Myocyte (in vitro differentiated cells): ENCODE measurements around the gene AZU1. TPM values are rescaled to one million over a fixed set of nuclear protein-coding genes. Genes with fewer than 3 reads are reported as not detected.
A peak's percentile ranks its signal among the peaks of the same experiment; 100 is the strongest.
"Not testable (repeated sequence)": the region's sequence is repeated elsewhere in the genome, so short reads cannot be mapped to it uniquely, and the experiment has no call there.

ENCODE experiments used
- DNase-seq: peaks from one replicate; pipeline ENCODE4 v3.0.0-alpha.2; 2012; ENCODE audit warnings: low read depth
- microRNA counts: library from miRNA; unstranded; fragments of <30 nt; microRNA quantifications from one replicate; lab custom pipeline; 2016
- microRNA-seq: library from miRNA; unstranded; fragments of <30 nt; microRNA quantifications from one replicate; pipeline ENCODE4, GENCODE V29; 2016
- total RNA-seq: library from RNA; depleted of rRNA; stranded (reverse); fragments of >200 nt; gene quantifications from 2 replicates; pipeline ENCODE4 v1.2.3, GENCODE V29; 2014

Gene AZU1
- total RNA-seq, 1 donor from 2014 or later = not detected

DNA sequence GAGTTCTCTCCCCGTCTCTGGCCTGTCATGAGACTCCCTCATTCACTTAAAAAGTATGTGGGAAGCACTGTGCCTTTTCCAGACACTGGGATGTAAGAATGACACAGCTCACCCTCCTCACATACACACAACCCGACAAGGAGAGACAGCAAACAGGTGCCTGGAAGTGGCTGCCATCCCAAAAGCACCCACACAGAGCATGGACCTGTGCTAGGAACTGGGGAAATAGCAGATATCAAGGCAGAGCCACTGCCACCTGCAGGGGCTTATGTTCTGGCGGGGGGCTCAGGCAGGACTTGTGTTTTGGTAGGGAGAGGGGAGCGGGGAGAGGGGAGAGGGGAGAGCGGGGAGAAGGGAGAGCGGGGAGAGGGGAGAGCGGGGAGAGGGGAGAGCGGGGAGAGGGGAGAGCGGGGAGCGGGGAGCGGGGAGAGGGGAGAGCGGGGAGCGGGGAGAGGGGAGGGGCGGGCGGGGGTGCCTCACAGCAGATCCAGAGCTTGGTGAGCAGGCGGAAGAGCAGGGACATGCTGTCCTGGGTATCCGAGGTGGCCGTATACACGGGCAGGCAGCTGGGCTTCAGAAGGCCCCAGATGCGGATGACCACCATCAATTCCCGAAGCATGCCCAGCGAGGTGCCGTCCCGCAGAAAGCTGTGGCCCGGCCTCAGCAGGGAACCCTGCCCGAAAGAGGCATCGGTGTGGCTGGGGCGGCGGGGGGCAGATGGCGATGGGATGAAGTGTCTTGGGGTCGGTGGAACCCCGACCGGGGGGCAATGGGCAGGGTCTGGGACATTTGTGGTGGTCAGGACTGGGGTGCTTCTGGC, 44.0 kb downstream of the AZU1 start:
- peak; percentile 46 for DNase-seq

DNA sequence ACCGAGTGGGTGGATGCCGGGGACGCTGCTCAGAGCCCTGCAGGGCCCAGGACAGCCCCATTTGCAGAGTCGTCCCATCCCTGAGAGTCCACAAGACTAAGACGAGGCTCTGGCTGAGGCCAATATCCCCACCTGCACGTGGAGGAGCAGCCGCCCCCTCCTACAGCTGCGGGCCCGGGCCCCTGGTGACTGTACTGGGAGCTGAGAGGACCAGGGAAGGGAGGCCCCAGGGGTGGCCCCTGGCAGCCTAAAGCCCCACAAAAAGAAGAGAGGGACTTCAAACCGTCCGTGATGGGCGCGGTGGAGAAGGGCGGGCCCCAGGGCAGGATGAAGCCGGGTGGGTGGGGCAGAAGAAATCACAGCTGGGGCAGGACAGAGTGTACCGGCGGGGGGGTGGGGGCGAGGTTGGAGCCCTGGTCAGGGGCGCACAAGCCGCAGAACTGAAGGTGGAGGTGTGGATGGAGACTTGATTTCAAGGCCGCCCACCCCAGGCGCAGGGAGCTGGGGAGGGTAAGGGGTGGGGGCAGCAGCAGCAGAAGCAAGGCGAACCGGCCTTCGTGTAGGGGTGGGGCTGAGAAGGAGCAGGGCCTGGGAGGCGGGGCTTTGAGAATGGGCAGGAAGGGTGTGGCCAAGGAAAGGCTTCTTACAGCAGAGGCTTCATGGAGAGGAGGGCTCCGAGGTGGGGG, 44.8 kb downstream of the AZU1 start:
- no peak for DNase-seq

DNA sequence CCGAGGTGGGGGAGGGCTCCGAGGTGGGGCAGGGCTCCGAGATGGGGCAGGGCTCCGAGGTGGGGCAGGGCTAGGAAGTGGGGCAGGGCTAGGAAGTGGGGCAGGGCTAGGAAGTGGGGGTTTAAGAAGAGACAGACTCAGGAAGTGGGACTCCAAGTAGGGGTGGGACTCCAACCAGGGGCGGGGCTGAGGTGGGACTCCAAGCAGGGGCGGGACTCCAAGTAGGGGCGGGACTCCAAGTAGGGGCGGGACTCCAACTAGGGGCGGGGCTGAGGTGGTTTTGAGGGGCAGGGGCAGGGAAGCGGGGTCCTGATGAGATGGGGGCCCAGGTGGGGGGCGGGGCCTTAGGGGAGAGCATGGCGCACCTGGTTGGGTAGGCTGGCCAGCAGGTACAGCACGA, 45.4 kb downstream of the AZU1 start:
- no peak for DNase-seq

DNA sequence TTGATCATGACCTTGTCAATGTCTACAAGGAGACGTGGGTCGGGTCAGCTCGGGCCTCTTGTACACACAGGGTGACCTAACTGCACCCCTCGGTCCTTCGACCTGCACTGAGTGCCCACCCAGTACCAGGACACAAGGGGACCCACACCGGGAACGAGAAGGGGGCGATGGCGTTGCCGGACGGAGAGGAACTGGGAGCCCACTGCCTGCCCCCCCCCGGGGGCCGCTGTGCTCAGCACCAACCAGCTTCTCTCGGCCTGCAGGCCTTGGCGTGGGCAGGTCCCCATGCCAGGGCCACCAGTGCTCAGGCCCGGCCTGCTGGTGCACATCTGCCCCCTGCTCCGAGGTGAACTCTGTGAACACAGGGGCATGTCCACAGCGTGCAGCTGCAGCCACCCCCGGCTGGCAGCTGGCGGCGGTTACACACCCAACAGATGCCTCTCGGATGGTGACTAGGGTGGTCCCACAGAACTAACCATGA, 46.0 kb downstream of the AZU1 start:
- DNase-seq = no peak

DNA sequence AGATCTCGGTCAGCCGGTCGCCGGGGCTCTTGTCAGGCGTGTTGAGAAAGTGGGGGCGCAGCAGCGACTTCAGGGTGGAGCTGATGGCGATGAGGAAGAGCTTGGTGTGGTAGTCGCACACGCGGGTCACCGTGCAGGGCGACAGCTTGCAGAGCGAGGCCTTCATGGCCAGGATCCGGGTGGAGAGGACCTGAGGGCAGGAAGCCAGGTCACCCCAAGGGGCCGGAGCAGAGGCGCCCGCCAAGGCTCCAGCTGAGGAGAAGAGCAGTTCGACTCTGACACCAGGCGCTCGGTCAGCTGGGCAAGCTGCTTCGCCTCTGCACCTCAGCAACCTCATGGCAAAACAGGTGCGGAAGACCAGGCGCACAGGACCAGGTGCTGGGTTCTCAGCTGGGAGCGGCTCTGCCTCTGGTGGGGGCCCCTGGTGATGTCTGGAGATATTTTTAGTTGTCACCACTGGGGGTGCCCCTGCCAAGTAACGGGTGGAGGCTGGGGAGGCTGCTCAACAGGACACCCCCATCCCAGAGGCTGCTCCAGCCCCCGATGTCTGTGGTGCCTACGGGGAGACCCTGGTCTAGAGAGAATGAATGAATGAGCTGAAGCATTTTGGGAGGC, 47.7 kb downstream of the AZU1 start:
- DNase-seq = peak; percentile 40

DNA sequence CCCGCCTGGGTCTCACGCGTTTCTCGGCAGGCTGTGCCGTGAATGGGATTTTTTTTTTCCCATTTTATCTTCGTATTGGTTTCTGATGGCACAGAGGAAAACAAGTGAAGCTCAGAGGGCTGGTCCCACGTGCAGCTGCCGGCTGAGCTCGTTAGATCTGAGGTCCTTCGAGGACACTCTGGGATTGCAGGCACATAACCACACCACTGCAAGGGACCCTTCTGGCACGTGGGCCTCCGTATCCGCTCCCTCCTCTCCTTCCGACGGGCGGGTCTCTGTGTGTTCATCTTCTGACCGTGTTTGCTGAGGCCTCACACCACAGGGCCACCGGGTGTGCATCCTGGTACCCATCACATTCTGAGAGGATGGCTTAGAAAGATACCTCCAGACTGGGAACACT, 48.5 kb downstream of the AZU1 start:
- peak; percentile 62 for DNase-seq

DNA sequence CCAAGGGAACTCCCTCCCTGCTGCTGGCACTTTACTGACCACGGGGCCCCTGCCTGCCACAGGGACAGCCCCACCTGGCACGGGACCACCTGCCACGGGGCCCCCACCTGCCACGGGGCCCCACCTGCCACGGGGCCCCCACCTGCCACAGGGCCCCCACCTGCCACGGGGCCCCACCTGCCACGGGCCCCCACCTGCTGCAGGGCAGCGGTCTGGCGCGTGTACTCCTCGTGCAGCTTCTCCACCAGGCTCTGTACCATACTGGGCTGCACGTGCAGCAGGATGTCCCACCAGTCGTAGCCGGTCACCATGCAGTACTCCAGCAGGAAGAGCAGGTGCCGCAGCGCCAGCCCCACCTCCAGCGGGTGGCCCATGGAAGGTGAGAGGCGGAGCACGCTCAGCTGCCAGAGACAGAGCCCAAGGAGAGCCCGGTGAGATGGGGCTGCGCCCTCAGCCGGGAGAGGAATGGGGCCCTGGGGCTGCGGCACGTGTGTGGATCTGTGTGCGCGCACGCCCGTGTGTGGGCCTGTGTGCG, 49.2 kb downstream of the AZU1 start:
- no peak for DNase-seq

DNA sequence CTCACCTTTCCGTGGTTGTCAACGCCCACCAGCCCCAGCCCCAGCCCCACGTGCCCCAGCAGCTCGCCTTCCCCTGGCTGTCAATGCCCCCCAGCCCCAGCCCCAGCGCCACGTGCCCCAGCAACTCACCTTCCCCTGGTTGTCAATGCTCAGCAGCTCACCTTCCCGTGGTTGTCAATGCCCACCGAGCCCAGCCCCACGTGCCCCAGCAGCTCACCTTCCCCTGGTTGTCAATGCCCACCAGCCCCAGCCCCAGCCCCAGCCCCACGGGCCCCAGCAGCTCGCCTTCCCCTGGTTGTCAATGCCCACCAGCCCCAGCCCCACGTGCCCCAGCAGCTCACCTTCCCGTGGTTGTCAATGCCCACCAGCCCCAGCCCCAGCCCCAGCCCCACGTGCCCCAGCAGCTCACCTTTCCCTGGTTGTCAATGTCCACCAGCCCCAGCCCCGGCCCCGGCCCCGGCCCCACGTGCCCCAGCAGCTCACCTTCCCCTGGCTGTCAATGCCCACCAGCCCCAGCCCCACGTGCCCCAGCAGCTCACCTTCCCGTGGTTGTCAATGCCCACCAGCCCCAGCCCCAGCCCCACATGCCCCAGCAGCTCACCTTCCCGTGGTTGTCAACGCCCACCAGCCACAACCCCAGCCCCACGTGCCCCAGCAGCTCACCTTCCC, 50.5 kb downstream of the AZU1 start:
- not testable (repeated sequence) for DNase-seq

DNA sequence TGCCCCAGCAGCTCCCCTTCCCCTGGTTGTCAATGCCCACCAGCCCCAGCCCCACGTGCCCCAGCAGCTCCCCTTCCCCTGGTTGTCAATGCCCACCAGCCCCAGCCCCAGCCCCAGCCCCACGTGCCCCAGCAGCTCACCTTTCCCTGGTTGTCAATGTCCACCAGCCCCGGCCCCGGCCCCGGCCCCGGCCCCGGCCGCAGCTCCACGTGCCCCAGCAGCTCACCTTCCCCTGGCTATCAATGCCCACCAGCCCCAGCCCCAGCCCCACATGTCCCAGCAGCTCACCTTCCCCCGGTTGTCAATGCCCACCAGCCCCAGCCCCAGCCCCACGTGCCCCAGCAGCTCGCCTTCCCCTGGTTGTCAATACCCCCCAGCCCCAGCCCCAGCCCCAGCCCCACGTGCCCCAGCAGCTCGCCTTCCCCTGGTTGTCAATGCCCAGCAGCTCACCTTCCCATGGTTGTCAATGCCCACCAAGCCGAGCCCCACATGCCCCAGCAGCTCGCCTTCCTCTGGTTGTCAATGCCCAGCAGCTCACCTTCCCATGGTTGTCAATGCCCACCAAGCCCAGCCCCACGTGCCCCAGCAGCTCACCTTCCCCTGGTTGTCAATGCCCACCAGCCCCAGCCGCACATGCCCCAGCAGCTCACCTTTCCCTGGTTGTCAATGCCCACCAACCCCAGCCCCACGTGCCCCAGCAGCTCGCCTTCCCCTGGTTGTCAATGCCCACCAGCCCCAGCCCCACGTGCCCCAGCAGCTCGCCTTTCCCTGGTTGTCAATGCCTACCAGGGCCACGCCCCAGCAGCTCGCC, 51.3 kb downstream of the AZU1 start:
- not testable (repeated sequence) for DNase-seq

DNA sequence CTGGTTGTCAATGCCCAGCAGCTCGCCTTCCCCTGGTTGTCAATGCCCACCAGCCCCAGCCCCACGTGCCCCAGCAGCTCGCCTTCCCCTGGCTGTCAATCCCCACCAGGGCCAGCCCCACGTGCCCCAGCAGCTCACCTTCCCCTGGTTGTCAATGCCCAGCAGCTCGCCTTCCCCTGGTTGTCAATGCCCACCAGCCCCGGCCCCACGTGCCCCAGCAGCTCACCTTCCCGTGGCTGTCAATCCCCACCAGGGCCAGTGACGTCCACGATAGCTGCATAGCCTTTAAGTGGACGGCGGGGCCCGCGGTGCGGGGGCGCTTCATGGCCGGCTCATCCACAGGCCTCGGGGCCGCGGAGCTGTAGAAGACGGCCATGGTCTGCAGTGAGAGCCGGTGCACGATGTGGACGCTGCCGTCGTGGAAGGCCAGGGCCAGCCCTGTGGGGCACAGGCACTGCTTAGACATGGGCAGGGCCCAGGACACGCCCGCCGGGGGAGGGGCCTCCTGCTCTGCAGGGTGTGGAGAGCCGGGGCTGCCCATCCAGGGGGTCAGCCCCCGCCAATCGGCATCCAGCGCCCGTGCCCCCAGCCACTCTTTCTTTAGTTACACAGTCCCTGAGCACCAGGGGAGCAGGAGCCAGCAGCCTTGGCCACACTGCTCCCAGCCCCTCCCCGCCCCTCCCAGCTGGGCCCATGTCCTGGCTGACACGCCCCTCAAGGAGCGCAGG, 52.2 kb downstream of the AZU1 start:
- no peak for DNase-seq

MicroRNAs encoded within 50 kb of the gene (microRNA counts, 767-probe panel; counts per million panel counts)
- not detected for microRNA hsa-miR-3187-3p (lab: Ali Mortazavi, UCI)

Small RNA genes lying within 50 kb of the gene (microRNA-seq; reads per million reads assigned to microRNA genes)
- gene MIR3187 (2.6 reads per million, percentile 10 among the genes with 10 or more reads in this experiment), gene MIR4745 (0.81 reads per million)

Other genes starting within 250 kb of the AZU1 start
- 2.9 and 3.5 TPM in 2 replicates for gene HCN2, start 238.0 kb upstream of the AZU1 start, total RNA-seq
- gene POLRMT, start 194.3 kb upstream of the AZU1 start, total RNA-seq = 47.7 and 54.3 TPM in 2 replicates
- 0.16 and 0.21 TPM in 2 replicates for gene FGF22, start 188.0 kb upstream of the AZU1 start, total RNA-seq
- gene RNF126, start 164.6 kb upstream of the AZU1 start, total RNA-seq = 86.4 and 94.6 TPM in 2 replicates
- 157 and 175 TPM in 2 replicates for gene FSTL3, start 151.4 kb upstream of the AZU1 start, total RNA-seq
- not detected in 2 replicates for gene PRSS57, start 132.4 kb upstream of the AZU1 start, total RNA-seq
- 4.8 and 7.8 TPM in 2 replicates for gene PALM, start 118.9 kb upstream of the AZU1 start, total RNA-seq
- gene MISP, start 76.7 kb upstream of the AZU1 start, total RNA-seq = 2.3 and 2.9 TPM in 2 replicates
- 89.0 and 105 TPM in 2 replicates for gene PTBP1, start 30.4 kb upstream of the AZU1 start, total RNA-seq
- 0.16 and 0.26 TPM in 2 replicates for gene PLPPR3, start 5.9 kb upstream of the AZU1 start, total RNA-seq
- not detected in 2 replicates for gene PRTN3, start 13.2 kb downstream of the AZU1 start, total RNA-seq
- not detected in 2 replicates for gene ELANE, start 24.5 kb downstream of the AZU1 start, total RNA-seq
- gene CFD, start 31.8 kb downstream of the AZU1 start, total RNA-seq = 0.16 and 0.57 TPM in 2 replicates
- 27.7 and 31.2 TPM in 2 replicates for gene MED16, start 65.3 kb downstream of the AZU1 start, total RNA-seq
- gene RNU6-9, start 65.6 kb downstream of the AZU1 start, total RNA-seq = not detected in 2 replicates
- 51.8 and 53.6 TPM in 2 replicates for gene R3HDM4, start 85.4 kb downstream of the AZU1 start, total RNA-seq
- not detected in 2 replicates for gene KISS1R, start 89.5 kb downstream of the AZU1 start, total RNA-seq
- 3.2 and 3.5 TPM in 2 replicates for gene ARID3A, start 98.2 kb downstream of the AZU1 start, total RNA-seq
- gene WDR18, start 156.5 kb downstream of the AZU1 start, total RNA-seq = 34.2 and 42.9 TPM in 2 replicates
- gene GRIN3B, start 172.6 kb downstream of the AZU1 start, total RNA-seq = 0.05 and 0.16 TPM in 2 replicates
- gene TMEM259, start 193.3 kb downstream of the AZU1 start, total RNA-seq = 182 and 198 TPM in 2 replicates
- not detected in 2 replicates for gene RNU6-2, start 193.7 kb downstream of the AZU1 start, total RNA-seq
- 88.1 and 92.4 TPM in 2 replicates for gene CNN2, start 198.8 kb downstream of the AZU1 start, total RNA-seq
- gene ABCA7, start 212.3 kb downstream of the AZU1 start, total RNA-seq = 41.9 and 43.0 TPM in 2 replicates
- gene ARHGAP45, start 239.3 kb downstream of the AZU1 start, total RNA-seq = 0.21 and 0.68 TPM in 2 replicates